HepG2 (cell line): ENCODE results near the gene ALCAM. TPM values are rescaled to one million over a fixed set of nuclear protein-coding genes. Genes with fewer than 3 reads are reported as not detected.

ENCODE experiments used
- EED ChIP-seq: sonication (generic); formaldehyde crosslinking; IDR thresholded peaks from 2 replicates; pipeline ENCODE4 v1.5.0; 2020; ENCODE audit warnings: mild to moderate bottlenecking, missing genetic modification reagents
- FOXJ3 ChIP-seq: sonication (generic); formaldehyde crosslinking; IDR thresholded peaks from 2 replicates; pipeline ENCODE4 v1.4.0; 2020; ENCODE audit warnings: missing genetic modification reagents, mild to moderate bottlenecking, borderline replicate concordance
- GFI1 ChIP-seq: sonication (generic); formaldehyde crosslinking; IDR thresholded peaks from 2 replicates; pipeline ENCODE4 v1.5.0; 2020; ENCODE audit warnings: missing genetic modification reagents, mild to moderate bottlenecking, borderline replicate concordance
- HES4 ChIP-seq: sonication (generic); formaldehyde crosslinking; IDR thresholded peaks from 2 replicates; pipeline ENCODE4 v1.9.0; 2021; ENCODE audit warnings: mild to moderate bottlenecking, missing genetic modification reagents, borderline replicate concordance
- HMGA1 ChIP-seq: sonication (generic); formaldehyde crosslinking; conservative IDR thresholded peaks from 2 replicates; pipeline ENCODE4 v1.4.0; 2020; ENCODE audit warnings: missing genetic modification reagents
- KDM3A ChIP-seq: IDR thresholded peaks from 2 replicates; pipeline ENCODE4 v1.6.1; 2018; ENCODE audit warnings: low read depth, missing compliant biosample characterization
- MYPOP ChIP-seq: sonication (generic); formaldehyde crosslinking; IDR thresholded peaks from 2 replicates; pipeline ENCODE4 v1.8.1; 2023; ENCODE audit warnings: mild to moderate bottlenecking, moderate library complexity, missing genetic modification reagents
- PCBP1 ChIP-seq: fragments of 200-400 bp; formaldehyde crosslinking; IDR thresholded peaks from 2 replicates; pipeline ENCODE4 v1.6.1; 2017; ENCODE audit warnings: mild to moderate bottlenecking, low read depth, low read length, borderline replicate concordance
- SMAD3 ChIP-seq: sonication (generic); formaldehyde crosslinking; IDR thresholded peaks from 2 replicates; pipeline ENCODE4 v1.4.0; 2020; ENCODE audit warnings: missing genetic modification reagents
- SMARCC2 ChIP-seq: fragments of 450-650 bp; IDR thresholded peaks from 2 replicates; pipeline ENCODE4 v1.6.1; 2017; ENCODE audit warnings: antibody characterized with exemption, mild to moderate bottlenecking
- ZMYM4 ChIP-seq: sonication (generic); formaldehyde crosslinking; IDR thresholded peaks from 2 replicates; pipeline ENCODE4 v1.8.1; 2023; ENCODE audit warnings: mild to moderate bottlenecking, missing genetic modification reagents
- ZNF136 ChIP-seq: sonication (generic); formaldehyde crosslinking; IDR thresholded peaks from 2 replicates; pipeline ENCODE4 v1.8.1; 2022; ENCODE audit warnings: low read depth, mild to moderate bottlenecking, moderate library complexity, missing genetic modification reagents
- ZNF138 ChIP-seq: sonication (generic); formaldehyde crosslinking; IDR thresholded peaks from 2 replicates; pipeline ENCODE4 v1.5.0; 2020; ENCODE audit warnings: mild to moderate bottlenecking, low read depth, missing genetic modification reagents
- ZNF383 ChIP-seq: sonication (generic); formaldehyde crosslinking; IDR thresholded peaks from 2 replicates; pipeline ENCODE4 v1.4.0; 2020; ENCODE audit warnings: missing genetic modification reagents, mild to moderate bottlenecking, borderline replicate concordance
- ZNF431 ChIP-seq: sonication (generic); formaldehyde crosslinking; IDR thresholded peaks from 2 replicates; pipeline ENCODE4 v1.9.0; 2022; ENCODE audit warnings: missing genetic modification reagents, low read depth, mild to moderate bottlenecking, borderline replicate concordance
- ZNF629 ChIP-seq: sonication (generic); formaldehyde crosslinking; conservative IDR thresholded peaks from 2 replicates; pipeline ENCODE4 v1.5.0; 2020; ENCODE audit warnings: missing genetic modification reagents
- ZNF644 ChIP-seq: IDR thresholded peaks from 2 replicates; pipeline ENCODE4 v1.6.1; 2016; ENCODE audit warnings: low read depth
- ZNF737 ChIP-seq: sonication (generic); formaldehyde crosslinking; IDR thresholded peaks from 2 replicates; pipeline ENCODE4 v1.5.0; 2020; ENCODE audit warnings: missing genetic modification reagents, mild to moderate bottlenecking, borderline replicate concordance
- ZNF747 ChIP-seq: sonication (generic); formaldehyde crosslinking; IDR thresholded peaks from 2 replicates; pipeline ENCODE4 v1.8.1; 2023; ENCODE audit warnings: missing genetic modification reagents, mild to moderate bottlenecking, borderline replicate concordance
- ZNF770 ChIP-seq: sonication (generic); formaldehyde crosslinking; IDR thresholded peaks from 2 replicates; pipeline ENCODE4 v1.5.0; 2020; ENCODE audit warnings: mild to moderate bottlenecking, missing genetic modification reagents
- polyA plus RNA-seq, 8 experiments: library from polyadenylated mRNA; depleted of rRNA in 3 of 8; stranded (reverse) in 7 of 8; unstranded in 1 of 8; fragments of >200 nt; fragmentation: Illumina TruSeq in 4 of 8; extraction: Trizol in 4 of 8; gene quantifications; 2 replicates each; pipeline versions ENCODE4 v1.2.1 to v1.2.3, GENCODE V29; 2011 to 2016; ENCODE audit warnings: low read depth in 4 of 8, missing spikeins in 1 of 8, mixed read lengths in 1 of 8; ENCODE audit not compliant: insufficient read depth in 1 of 8
- total RNA-seq, 5 experiments: library from RNA; depleted of rRNA; stranded (reverse); fragments of >200 nt; fragmentation: Illumina TruSeq; extraction: Trizol; gene quantifications; 2 replicates each; pipeline ENCODE4 v1.2.3, GENCODE V29; 2016; ENCODE audit warnings: low read depth in 1 of 5
- TF ChIP-seq, protein P1 (sequence below): sonication (generic); formaldehyde crosslinking; IDR thresholded peaks from 2 replicates; pipeline ENCODE4 v1.5.0; 2020; ENCODE audit warnings: missing genetic modification reagents
- TF ChIP-seq, protein P2 (sequence below): sonication (generic); formaldehyde crosslinking; IDR thresholded peaks from 2 replicates; pipeline ENCODE4 v1.4.0; 2020; ENCODE audit warnings: missing genetic modification reagents, borderline replicate concordance

Gene ALCAM
- total and polyA plus RNA-seq, 2 of the 13 experiments (the other 11 are each of a cell fraction or from before 2014, with no cell fraction given) = 26.0 to 33.1 TPM

- TF ChIP-seq SMAD3 (CRISPR knock-in tag) (peak; percentile 82; the same call in 1 of the 2 replicates), ZNF629 (CRISPR knock-in tag) (peak; percentile 51; the same call in 1 of the 2 replicates), MYPOP (peak; percentile 44; the same call in 1 of the 2 replicates), ZNF138 (CRISPR knock-in tag) (no peak), ZNF737 (no peak), KDM3A (peak; percentile 29; the same call in 1 of the 2 replicates), ZNF644 (CRISPR knock-in tag) (peak; percentile 37; the same call in 1 of the 2 replicates), PCBP1 (no peak), ZNF770 (CRISPR knock-in tag) (no peak), SMARCC2 (0 out of 2 replicates have a peak, but pooled peaks have one; percentile 63), EED (CRISPR knock-in tag) (no peak), ZMYM4 (CRISPR knock-in tag) (peak; percentile 70; the same call in 1 of the 2 replicates), ZNF383 (no peak), FOXJ3 (CRISPR knock-in tag) (peak; percentile 97), ZNF431 (CRISPR knock-in tag) (no peak; the same call in 1 of the 2 replicates), ZNF136 (CRISPR knock-in tag) (no peak; the same call in 1 of the 2 replicates), HMGA1 (CRISPR knock-in tag) (no peak), HES4 (CRISPR knock-in tag) (no peak), ZNF747 (CRISPR knock-in tag) (0 out of 2 replicates have a peak, but pooled peaks have one; percentile 50), GFI1 (CRISPR knock-in tag) (peak; percentile 97)
- TF ChIP-seq, protein P1, sequence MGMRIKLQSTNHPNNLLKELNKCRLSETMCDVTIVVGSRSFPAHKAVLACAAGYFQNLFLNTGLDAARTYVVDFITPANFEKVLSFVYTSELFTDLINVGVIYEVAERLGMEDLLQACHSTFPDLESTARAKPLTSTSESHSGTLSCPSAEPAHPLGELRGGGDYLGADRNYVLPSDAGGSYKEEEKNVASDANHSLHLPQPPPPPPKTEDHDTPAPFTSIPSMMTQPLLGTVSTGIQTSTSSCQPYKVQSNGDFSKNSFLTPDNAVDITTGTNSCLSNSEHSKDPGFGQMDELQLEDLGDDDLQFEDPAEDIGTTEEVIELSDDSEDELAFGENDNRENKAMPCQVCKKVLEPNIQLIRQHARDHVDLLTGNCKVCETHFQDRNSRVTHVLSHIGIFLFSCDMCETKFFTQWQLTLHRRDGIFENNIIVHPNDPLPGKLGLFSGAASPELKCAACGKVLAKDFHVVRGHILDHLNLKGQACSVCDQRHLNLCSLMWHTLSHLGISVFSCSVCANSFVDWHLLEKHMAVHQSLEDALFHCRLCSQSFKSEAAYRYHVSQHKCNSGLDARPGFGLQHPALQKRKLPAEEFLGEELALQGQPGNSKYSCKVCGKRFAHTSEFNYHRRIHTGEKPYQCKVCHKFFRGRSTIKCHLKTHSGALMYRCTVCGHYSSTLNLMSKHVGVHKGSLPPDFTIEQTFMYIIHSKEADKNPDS (CRISPR knock-in tag) = no peak
- TF ChIP-seq, protein P2, sequence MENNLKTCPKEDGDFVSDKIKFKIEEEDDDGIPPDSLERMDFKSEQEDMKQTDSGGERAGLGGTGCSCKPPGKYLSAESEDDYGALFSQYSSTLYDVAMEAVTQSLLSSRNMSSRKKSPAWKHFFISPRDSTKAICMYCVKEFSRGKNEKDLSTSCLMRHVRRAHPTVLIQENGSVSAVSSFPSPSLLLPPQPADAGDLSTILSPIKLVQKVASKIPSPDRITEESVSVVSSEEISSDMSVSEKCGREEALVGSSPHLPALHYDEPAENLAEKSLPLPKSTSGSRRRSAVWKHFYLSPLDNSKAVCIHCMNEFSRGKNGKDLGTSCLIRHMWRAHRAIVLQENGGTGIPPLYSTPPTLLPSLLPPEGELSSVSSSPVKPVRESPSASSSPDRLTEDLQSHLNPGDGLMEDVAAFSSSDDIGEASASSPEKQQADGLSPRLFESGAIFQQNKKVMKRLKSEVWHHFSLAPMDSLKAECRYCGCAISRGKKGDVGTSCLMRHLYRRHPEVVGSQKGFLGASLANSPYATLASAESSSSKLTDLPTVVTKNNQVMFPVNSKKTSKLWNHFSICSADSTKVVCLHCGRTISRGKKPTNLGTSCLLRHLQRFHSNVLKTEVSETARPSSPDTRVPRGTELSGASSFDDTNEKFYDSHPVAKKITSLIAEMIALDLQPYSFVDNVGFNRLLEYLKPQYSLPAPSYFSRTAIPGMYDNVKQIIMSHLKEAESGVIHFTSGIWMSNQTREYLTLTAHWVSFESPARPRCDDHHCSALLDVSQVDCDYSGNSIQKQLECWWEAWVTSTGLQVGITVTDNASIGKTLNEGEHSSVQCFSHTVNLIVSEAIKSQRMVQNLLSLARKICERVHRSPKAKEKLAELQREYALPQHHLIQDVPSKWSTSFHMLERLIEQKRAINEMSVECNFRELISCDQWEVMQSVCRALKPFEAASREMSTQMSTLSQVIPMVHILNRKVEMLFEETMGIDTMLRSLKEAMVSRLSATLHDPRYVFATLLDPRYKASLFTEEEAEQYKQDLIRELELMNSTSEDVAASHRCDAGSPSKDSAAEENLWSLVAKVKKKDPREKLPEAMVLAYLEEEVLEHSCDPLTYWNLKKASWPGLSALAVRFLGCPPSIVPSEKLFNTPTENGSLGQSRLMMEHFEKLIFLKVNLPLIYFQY (CRISPR knock-in tag) = no peak
Observed at GRCh38 chr3:105503191-105503593, 136.5 kb downstream of the ALCAM start (continued).
